Stomach (tissue), 9 donors: ENCODE measurements around the gene LRP6. TPM values are rescaled to one million over a fixed set of nuclear protein-coding genes. Genes with fewer than 3 reads are reported as not detected.

ENCODE experiments used
- DNase-seq, 2 donors: peaks; one replicate each; pipeline versions ENCODE4 v3.0.0 to v3.0.0-alpha.2; 2013 to 2019
- H3K27ac ChIP-seq, 5 donors: fragments of 200-600 bp in 4 of 5; sonication (generic) in 4 of 5; one replicate each; pipeline ENCODE4 v1.5.1; 2013 to 2019; ENCODE audit warnings: mild to moderate bottlenecking in 1 of 5, moderate library complexity in 1 of 5
- H3K27me3 ChIP-seq, 3 donors: fragments of 200-600 bp; sonication (generic); one replicate each; pipeline ENCODE4 v1.5.1; 2017 to 2019; ENCODE audit warnings: mixed run types in 1 of 3
- H3K36me3 ChIP-seq, 4 donors: fragments of 200-600 bp; sonication (generic); 1 replicate in 3 of 4; 2 replicates in 1 of 4; pipeline ENCODE4 v1.5.1; 2016 to 2019
- H3K4me1 ChIP-seq, 4 donors: fragments of 200-600 bp; sonication (generic); one replicate each; pipeline ENCODE4 v1.5.1; 2016 to 2019
- H3K4me3 ChIP-seq, 4 donors: fragments of 200-600 bp; sonication (generic) in 3 of 4; one replicate each; pipeline ENCODE4 v1.5.1; 2016 to 2019; ENCODE audit warnings: mild to moderate bottlenecking in 1 of 4
- H3K9me3 ChIP-seq, 4 donors: fragments of 200-600 bp; sonication (generic); one replicate each; pipeline ENCODE4 v1.5.1; 2016 to 2019
- CTCF ChIP-seq, 7 experiments: fragments of 450-650 bp in 4 of 7; fragments of 200-600 bp in 3 of 7; sonication (generic) in 3 of 7; IDR thresholded peaks; one replicate each; pipeline ENCODE4 v1.5.1; 2016 to 2019; ENCODE audit warnings: antibody characterized with exemption in 7 of 7, control low read depth in 2 of 7, mild to moderate bottlenecking in 1 of 7
- EP300 ChIP-seq: sonication (generic); formaldehyde crosslinking; IDR thresholded peaks from one replicate; pipeline ENCODE4 v1.6.1; 2017; ENCODE audit warnings: antibody characterized with exemption
- POLR2A ChIP-seq, 4 donors: fragments of 450-650 bp; IDR thresholded peaks; one replicate each; pipeline ENCODE4 v1.6.1; 2016; ENCODE audit warnings: antibody characterized with exemption in 4 of 4, control low read depth in 2 of 4, mild to moderate bottlenecking in 1 of 4, moderate library complexity in 1 of 4
- POLR2AphosphoS5 ChIP-seq, 3 donors: sonication (generic); formaldehyde crosslinking; IDR thresholded peaks; one replicate each; pipeline ENCODE4 v1.6.1; 2016; ENCODE audit warnings: antibody characterized with exemption in 3 of 3
- WGBS, 5 donors: extraction: QIAGEN DNeasy Blood & Tissue Kit in 3 of 5; methylation state at CpG; one replicate each; pipeline versions ENCODE4 v1.1.5 to v1.1.7; 2013 to 2018; 5-methylcytosine and 5-hydroxymethylcytosine counted together
- intact Hi-C: fragments of 100-400 bp; cut with DNase I; formaldehyde crosslinking; loops from one replicate; pipeline ENCODE4 v1.15.1; 2023; ENCODE audit warnings: low total_unique reads
- polyA plus RNA-seq, 3 donors: library from polyadenylated mRNA; stranded (reverse); fragments of 200-250 nt; gene quantifications; one replicate each; pipeline ENCODE4 v1.2.3, GENCODE V29; 2013
- total RNA-seq, 5 donors: library from RNA; depleted of rRNA; stranded (reverse); fragments of >200 nt; gene quantifications; one replicate each; pipeline versions ENCODE4 v1.1.0 to v1.2.3, GENCODE V29; 2014 to 2016
- donor health status: healthy with polysubstance abuse.
- donor health status: Bipolar disorder and iron deficiency.
- donor health status: healthy.

LRP6 gene
- total and polyA plus RNA-seq, 8 donors: 2.7 to 113 (median 36.8) TPM

- intact Hi-C loops: no loop called here
- H3K4me1 ChIP-seq: peaks cover 6 to 52% (median 35%) of the 10 kb centered on the region in 4 donors
- H3K36me3 ChIP-seq: no peaks in the 10 kb centered on the region
- H3K27ac ChIP-seq: peak overlapping the region in 1 of 5 donors; percentile 22
- WGBS, 5 donors: 29 to 53% (median 46%) methylated on average over 3 of the region's 3 CpGs
- no peaks in the 10 kb centered on the region for H3K9me3 ChIP-seq
- TF ChIP-seq POLR2A (IDR thresholded peaks at IDR 0.05): no peak
- no peak for TF ChIP-seq CTCF (IDR thresholded peaks at IDR 0.05)
- no peak for TF ChIP-seq EP300
- TF ChIP-seq POLR2AphosphoS5 (IDR thresholded peaks at IDR 0.05): no peak
- H3K4me3 ChIP-seq: no peak overlapping the region
- peak in 1 of 2 donors; percentile 23 for DNase-seq
- H3K27me3 ChIP-seq: no peaks in the 10 kb centered on the region
Observed at GRCh38 chr12:12216349-12217017, 50.4 kb downstream of the LRP6 start.

GRCh38 chr12:12214635-12215131 lies 52.2 kb downstream of the LRP6 start:
- intact Hi-C loops: no loop called here
- 43 to 52% (median 46%) methylated on average over 3 of the region's 3 CpGs for WGBS, 5 donors
- Histone ChIP-seq H3K27ac (peak overlapping the region in 1 of 5 donors; percentile 18), H3K9me3 (no peaks in the 10 kb centered on the region), H3K4me3 (no peak overlapping the region), H3K4me1 (peaks cover 6 to 35% (median 25%) of the 10 kb centered on the region in 4 donors), H3K36me3 (no peaks in the 10 kb centered on the region), H3K27me3 (no peaks in the 10 kb centered on the region)
- peak in 1 of 2 donors; percentile 6 for DNase-seq
- TF ChIP-seq POLR2AphosphoS5 (IDR thresholded peaks at IDR 0.05): peak in 1 of 3 donors; percentile 13
- TF ChIP-seq EP300: no peak
- TF ChIP-seq CTCF (IDR thresholded peaks at IDR 0.05): no peak
- no peak for TF ChIP-seq POLR2A (IDR thresholded peaks at IDR 0.05)

- Histone ChIP-seq H3K27ac (peak overlapping the region in 1 of 5 donors; percentile 18), H3K36me3 (no peaks in the 10 kb centered on the region), H3K4me3 (no peak overlapping the region), H3K4me1 (peaks cover 6 to 32% (median 23%) of the 10 kb centered on the region in 4 donors), H3K27me3 (no peaks in the 10 kb centered on the region), H3K9me3 (no peaks in the 10 kb centered on the region)
- TF ChIP-seq POLR2AphosphoS5 (IDR thresholded peaks at IDR 0.05) (no peak), CTCF (IDR thresholded peaks at IDR 0.05) (no peak)
- intact Hi-C loops: no loop called here
- no peak for DNase-seq
Observed at GRCh38 chr12:12214201-12214600, 52.6 kb downstream of the LRP6 start.

GRCh38 chr12:12212769-12213168 lies 54.1 kb downstream of the LRP6 start:
- Histone ChIP-seq H3K4me1 (peaks cover 6 to 43% (median 29%) of the 10 kb centered on the region in 4 donors), H3K4me3 (no peak overlapping the region), H3K27ac (no peak overlapping the region), H3K36me3 (no peaks in the 10 kb centered on the region), H3K9me3 (no peaks in the 10 kb centered on the region), H3K27me3 (no peaks in the 10 kb centered on the region)
- WGBS, 5 donors: 42 to 60% (median 54%) methylated on average over 1 of the region's 1 CpG
- intact Hi-C loops: no loop called here
- DNase-seq: peak in 1 of 2 donors; percentile 46
- no peak for TF ChIP-seq POLR2A (IDR thresholded peaks at IDR 0.05)
- no peak for TF ChIP-seq CTCF (IDR thresholded peaks at IDR 0.05)
- no peak for TF ChIP-seq EP300
- TF ChIP-seq POLR2AphosphoS5 (IDR thresholded peaks at IDR 0.05): no peak
